Panc1 (cell line): Measurements from ENCODE around the gene PROSER1.

Source experiments
- POLR2AphosphoS5 ChIP-seq: IDR thresholded peaks from 2 replicates; pipeline ENCODE4 v1.6.1; 2012; ENCODE audit warnings: mild to moderate bottlenecking, low read depth, low read length, moderate library complexity
- SIN3A ChIP-seq: IDR thresholded peaks from 2 replicates; pipeline ENCODE4 v1.6.1; 2012; ENCODE audit warnings: low read depth, mild to moderate bottlenecking, low read length, moderate library complexity, borderline replicate concordance; ENCODE audit not compliant: insufficient read depth
- TF ChIP-seq, protein P1 (sequence below): fragments of 450-650 bp; IDR thresholded peaks from 2 replicates; pipeline ENCODE4 v1.5.1; 2017; ENCODE audit warnings: mild to moderate bottlenecking
- TF ChIP-seq, protein P2 (sequence below), 2 experiments: IDR thresholded peaks; 2 replicates each; pipeline ENCODE4 v1.6.1; 2011 to 2012; ENCODE audit warnings: low read depth in 2 of 2, control low read depth in 1 of 2, low read length in 1 of 2, mild to moderate bottlenecking in 1 of 2, moderate library complexity in 1 of 2; ENCODE audit not compliant: insufficient read depth in 1 of 2

DNA sequence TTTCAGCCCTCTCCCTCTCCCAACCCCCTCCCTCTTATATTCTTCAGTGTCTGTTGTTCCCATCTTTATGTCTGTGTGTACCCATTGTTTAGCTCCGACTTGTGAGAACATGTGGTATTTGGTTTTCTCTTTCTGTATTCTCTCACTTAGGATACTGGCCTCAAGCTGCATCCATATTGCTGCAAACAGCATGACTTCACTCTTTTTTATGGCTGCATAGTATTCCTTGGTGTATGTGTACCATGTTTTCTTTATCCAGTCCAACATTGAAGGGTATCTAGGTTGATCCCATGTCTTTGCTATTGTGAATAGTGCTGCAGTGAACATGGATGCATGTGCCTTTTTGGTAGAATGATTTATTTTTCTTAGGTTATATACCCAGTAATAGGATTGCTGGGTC, 18.1 kb upstream of the PROSER1 start:
- TF ChIP-seq, protein P1, sequence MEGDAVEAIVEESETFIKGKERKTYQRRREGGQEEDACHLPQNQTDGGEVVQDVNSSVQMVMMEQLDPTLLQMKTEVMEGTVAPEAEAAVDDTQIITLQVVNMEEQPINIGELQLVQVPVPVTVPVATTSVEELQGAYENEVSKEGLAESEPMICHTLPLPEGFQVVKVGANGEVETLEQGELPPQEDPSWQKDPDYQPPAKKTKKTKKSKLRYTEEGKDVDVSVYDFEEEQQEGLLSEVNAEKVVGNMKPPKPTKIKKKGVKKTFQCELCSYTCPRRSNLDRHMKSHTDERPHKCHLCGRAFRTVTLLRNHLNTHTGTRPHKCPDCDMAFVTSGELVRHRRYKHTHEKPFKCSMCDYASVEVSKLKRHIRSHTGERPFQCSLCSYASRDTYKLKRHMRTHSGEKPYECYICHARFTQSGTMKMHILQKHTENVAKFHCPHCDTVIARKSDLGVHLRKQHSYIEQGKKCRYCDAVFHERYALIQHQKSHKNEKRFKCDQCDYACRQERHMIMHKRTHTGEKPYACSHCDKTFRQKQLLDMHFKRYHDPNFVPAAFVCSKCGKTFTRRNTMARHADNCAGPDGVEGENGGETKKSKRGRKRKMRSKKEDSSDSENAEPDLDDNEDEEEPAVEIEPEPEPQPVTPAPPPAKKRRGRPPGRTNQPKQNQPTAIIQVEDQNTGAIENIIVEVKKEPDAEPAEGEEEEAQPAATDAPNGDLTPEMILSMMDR = no peak
- TF ChIP-seq SIN3A = no peak
- TF ChIP-seq, protein P2, sequence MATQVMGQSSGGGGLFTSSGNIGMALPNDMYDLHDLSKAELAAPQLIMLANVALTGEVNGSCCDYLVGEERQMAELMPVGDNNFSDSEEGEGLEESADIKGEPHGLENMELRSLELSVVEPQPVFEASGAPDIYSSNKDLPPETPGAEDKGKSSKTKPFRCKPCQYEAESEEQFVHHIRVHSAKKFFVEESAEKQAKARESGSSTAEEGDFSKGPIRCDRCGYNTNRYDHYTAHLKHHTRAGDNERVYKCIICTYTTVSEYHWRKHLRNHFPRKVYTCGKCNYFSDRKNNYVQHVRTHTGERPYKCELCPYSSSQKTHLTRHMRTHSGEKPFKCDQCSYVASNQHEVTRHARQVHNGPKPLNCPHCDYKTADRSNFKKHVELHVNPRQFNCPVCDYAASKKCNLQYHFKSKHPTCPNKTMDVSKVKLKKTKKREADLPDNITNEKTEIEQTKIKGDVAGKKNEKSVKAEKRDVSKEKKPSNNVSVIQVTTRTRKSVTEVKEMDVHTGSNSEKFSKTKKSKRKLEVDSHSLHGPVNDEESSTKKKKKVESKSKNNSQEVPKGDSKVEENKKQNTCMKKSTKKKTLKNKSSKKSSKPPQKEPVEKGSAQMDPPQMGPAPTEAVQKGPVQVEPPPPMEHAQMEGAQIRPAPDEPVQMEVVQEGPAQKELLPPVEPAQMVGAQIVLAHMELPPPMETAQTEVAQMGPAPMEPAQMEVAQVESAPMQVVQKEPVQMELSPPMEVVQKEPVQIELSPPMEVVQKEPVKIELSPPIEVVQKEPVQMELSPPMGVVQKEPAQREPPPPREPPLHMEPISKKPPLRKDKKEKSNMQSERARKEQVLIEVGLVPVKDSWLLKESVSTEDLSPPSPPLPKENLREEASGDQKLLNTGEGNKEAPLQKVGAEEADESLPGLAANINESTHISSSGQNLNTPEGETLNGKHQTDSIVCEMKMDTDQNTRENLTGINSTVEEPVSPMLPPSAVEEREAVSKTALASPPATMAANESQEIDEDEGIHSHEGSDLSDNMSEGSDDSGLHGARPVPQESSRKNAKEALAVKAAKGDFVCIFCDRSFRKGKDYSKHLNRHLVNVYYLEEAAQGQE (IDR thresholded peaks at IDR 0.05; ENCODE audit: insufficient read depth in 1 of 2, low read depth in 2 of 2, low read length in 1 of 2) = no peak
- TF ChIP-seq POLR2AphosphoS5 = no peak
